ENCODE data around the gene LAMTOR3. TPM values are rescaled to one million over a fixed set of nuclear protein-coding genes. Genes with fewer than 3 reads are reported as not detected.

Gene LAMTOR3
- total and polyA plus RNA-seq, 2 experiments from 2014 or later: 64.3 to 68.1 TPM

DNA sequence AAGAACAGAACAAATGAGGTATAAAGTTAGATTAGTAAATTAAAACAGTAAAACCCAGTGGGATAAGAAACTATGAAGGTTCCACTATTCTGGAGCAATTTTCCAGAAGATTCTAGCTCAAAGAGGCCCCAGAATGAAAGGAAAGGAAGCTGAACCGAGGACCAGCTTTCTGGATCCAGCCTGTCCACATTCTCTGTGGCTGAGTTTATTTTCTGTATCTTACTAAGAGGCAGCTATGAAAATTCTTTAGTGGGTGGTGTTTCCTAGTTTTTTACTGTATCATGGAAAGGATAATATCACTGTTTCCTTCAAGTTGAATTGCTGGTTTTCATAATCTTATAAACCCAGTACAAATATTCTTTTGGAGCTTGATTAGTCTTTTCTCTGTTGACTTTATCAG lies 65.8 kb downstream of the LAMTOR3 start:
- Histone ChIP-seq H3K79me2 (ENCODE audit: insufficient read depth) (no peaks in the 10 kb centered on the region), H4K20me1 (ENCODE audit: insufficient read depth) (no peaks in the 10 kb centered on the region), H3K4me2 (ENCODE audit: unreplicated experiment) (no peak overlapping the region), H3F3A (ENCODE audit: insufficient read depth) (no peaks in the 10 kb centered on the region), H3K27me3 (replicated peaks; ENCODE audit: insufficient read depth) (no peaks in the 10 kb centered on the region), H3K4me3 (no peak overlapping the region), H3K9me3 (ENCODE audit: low read depth) (no peaks in the 10 kb centered on the region), H3K27ac (no peak overlapping the region), H3K9ac (no peak overlapping the region), H2AFZ (no peak overlapping the region), H3K9me2 (ENCODE audit: insufficient read depth) (no peaks in the 10 kb centered on the region), H3K4me1 (ENCODE audit: insufficient read depth) (no peaks in the 10 kb centered on the region), H3K36me3 (ENCODE audit: low read depth) (no peaks in the 10 kb centered on the region)
- in situ Hi-C loops (cut with MboI): no loop called here
- DNase-seq: no peak
- 26 to 27% methylated on average over 1 of the region's 1 CpG for WGBS, 2 experiments (ENCODE audit: low coverage in 1 of 2, low lambda C conversion rate in 2 of 2, missing lambda C conversion rate in 2 of 2)
- TF ChIP-seq EZH2phosphoT487 (IDR thresholded peaks at IDR 0.05; ENCODE audit: insufficient read depth, low read depth): no peak
- TF ChIP-seq EZH2 (IDR thresholded peaks at IDR 0.05; ENCODE audit: insufficient read depth, poor library complexity, severe bottlenecking): no peak

Other genes starting within 250 kb of the LAMTOR3 start
- not detected in 2 replicates for gene C4orf54, start 236.6 kb downstream of the LAMTOR3 start, total RNA-seq (2014; rRNA removed; shearing (Covaris generic))
- not detected in 2 replicates for gene C4orf54, start 236.6 kb downstream of the LAMTOR3 start, polyA plus RNA-seq (2016; fragmentation: Nextera tagmentation; extraction: Ambion mirVana)
- gene DAPP1, start 77.6 kb downstream of the LAMTOR3 start, total RNA-seq (2014; rRNA removed; shearing (Covaris generic)): not detected in 2 replicates
- 0.13 TPM in 1 of 2 replicates, not detected in the other for gene DAPP1, start 77.6 kb downstream of the LAMTOR3 start, polyA plus RNA-seq (2016; fragmentation: Nextera tagmentation; extraction: Ambion mirVana)
- gene DNAJB14, start 52.2 kb upstream of the LAMTOR3 start, total RNA-seq (2014; rRNA removed; shearing (Covaris generic)): 30.4 and 43.8 TPM in 2 replicates
- 44.7 and 47.4 TPM in 2 replicates for gene DNAJB14, start 52.2 kb upstream of the LAMTOR3 start, polyA plus RNA-seq (2016; fragmentation: Nextera tagmentation; extraction: Ambion mirVana)
- 189 and 327 TPM in 2 replicates for gene H2AZ1, start 55.8 kb upstream of the LAMTOR3 start, total RNA-seq (2014; rRNA removed; shearing (Covaris generic))
- gene H2AZ1, start 55.8 kb upstream of the LAMTOR3 start, polyA plus RNA-seq (2016; fragmentation: Nextera tagmentation; extraction: Ambion mirVana): 454 and 468 TPM in 2 replicates

Data from GM23248 (cell line).